Mesendoderm (in vitro differentiated cells): Measurements from ENCODE around the gene FAM219A.

Experiments
- DNase-seq: peaks from one replicate; pipeline ENCODE4 v3.0.0; 2013
- H2AK5ac ChIP-seq: 2 replicates; pipeline ENCODE4 v1.6.1; 2013; ENCODE audit warnings: low read length, inconsistent platforms
- H2BK120ac ChIP-seq: 2 replicates; pipeline ENCODE4 v1.6.1; 2013; ENCODE audit warnings: low read depth, mild to moderate bottlenecking, low read length, moderate library complexity, mixed read lengths
- H2BK15ac ChIP-seq: replicated peaks from 2 replicates; pipeline ENCODE4 v1.6.1; 2013; ENCODE audit warnings: low read depth, mild to moderate bottlenecking, moderate library complexity
- H2BK5ac ChIP-seq: 2 replicates; pipeline ENCODE4 v1.6.1; 2013; ENCODE audit warnings: low read length, inconsistent platforms
- H3K18ac ChIP-seq: 2 replicates; pipeline ENCODE4 v1.6.1; 2013; ENCODE audit warnings: mild to moderate bottlenecking, low read length, mixed read lengths
- H3K23ac ChIP-seq: one replicate; pipeline ENCODE4 v1.6.1; 2013; ENCODE audit warnings: low read length
- H3K27ac ChIP-seq: 2 replicates; pipeline ENCODE4 v1.5.1; 2013; ENCODE audit warnings: low read depth, mild to moderate bottlenecking, inconsistent platforms, low read length, moderate library complexity
- H3K27me3 ChIP-seq: 2 replicates; pipeline ENCODE4 v1.6.1; 2013; ENCODE audit warnings: low read length, control low read depth, mild to moderate bottlenecking, inconsistent platforms; ENCODE audit not compliant: insufficient read depth, poor library complexity
- H3K36me3 ChIP-seq: 2 replicates; pipeline ENCODE4 v1.6.1; 2013; ENCODE audit warnings: low read length, inconsistent platforms; ENCODE audit not compliant: control insufficient read depth, insufficient read depth
- H3K4ac ChIP-seq: one replicate; pipeline ENCODE4 v1.6.1; 2013; ENCODE audit warnings: low read depth, mild to moderate bottlenecking, low read length, moderate library complexity
- H3K4me1 ChIP-seq: 2 replicates; pipeline ENCODE4 v1.6.1; 2013; ENCODE audit warnings: low read depth, low read length, inconsistent platforms; ENCODE audit not compliant: control insufficient read depth
- H3K4me2 ChIP-seq: 2 replicates; pipeline ENCODE4 v1.6.1; 2013; ENCODE audit warnings: low read length
- H3K4me3 ChIP-seq: 2 replicates; pipeline ENCODE4 v1.5.1; 2013; ENCODE audit warnings: mild to moderate bottlenecking, low read length
- H3K56ac ChIP-seq: one replicate; pipeline ENCODE4 v1.6.1; 2013; ENCODE audit warnings: low read length
- H3K79me1 ChIP-seq: 2 replicates; pipeline ENCODE4 v1.6.1; 2013; ENCODE audit warnings: low read length, inconsistent platforms
- H3K79me2 ChIP-seq: 2 replicates; pipeline ENCODE4 v1.6.1; 2013; ENCODE audit warnings: mild to moderate bottlenecking, low read length; ENCODE audit not compliant: control insufficient read depth, insufficient read depth
- H3K9ac ChIP-seq: 2 replicates; pipeline ENCODE4 v1.6.1; 2013; ENCODE audit warnings: low read length, inconsistent platforms
- H4K5ac ChIP-seq: one replicate; pipeline ENCODE4 v1.6.1; 2013; ENCODE audit warnings: low read length
- H4K8ac ChIP-seq: one replicate; pipeline ENCODE4 v1.6.1; 2013; ENCODE audit warnings: low read depth, mild to moderate bottlenecking, control low read depth, low read length, moderate library complexity
- WGBS: extraction: QIAGEN DNeasy Blood & Tissue Kit; methylation state at CpG from one replicate; pipeline ENCODE4 v1.1.7; 2013; ENCODE audit warnings: low lambda C conversion rate, missing lambda C conversion rate; ENCODE audit not compliant: insufficient coverage; ENCODE audit errors: extremely low coverage; 5-methylcytosine and 5-hydroxymethylcytosine counted together

The FAM219A gene

GRCh38 chr9:34403554-34404380 is 54.6 kb downstream of the FAM219A start:
- no peak overlapping the region for H4K5ac ChIP-seq
- no peak overlapping the region for H3K9ac ChIP-seq
- H3K4me2 ChIP-seq = no peak overlapping the region
- no peak overlapping the region for H2AK5ac ChIP-seq
- no peaks in the 10 kb centered on the region for H3K27me3 ChIP-seq
- H3K4me3 ChIP-seq = no peak overlapping the region
- no peak overlapping the region for H3K18ac ChIP-seq
- no peak overlapping the region for H2BK5ac ChIP-seq
- H3K79me1 ChIP-seq = no peaks in the 10 kb centered on the region
- H3K56ac ChIP-seq = no peak overlapping the region
- no peaks in the 10 kb centered on the region for H3K79me2 ChIP-seq
- peak; percentile 67 for DNase-seq
- no peak overlapping the region for H4K8ac ChIP-seq
- H2BK120ac ChIP-seq = no peak overlapping the region
- H3K4me1 ChIP-seq = no peaks in the 10 kb centered on the region
- H3K4ac ChIP-seq = no peak overlapping the region
- H3K36me3 ChIP-seq = no peaks in the 10 kb centered on the region
- no peak overlapping the region for H2BK15ac ChIP-seq
- no peak overlapping the region for H3K27ac ChIP-seq
- H3K23ac ChIP-seq = no peak overlapping the region

- H3K4ac ChIP-seq = no peak overlapping the region
- no peak overlapping the region for H3K23ac ChIP-seq
- no peaks in the 10 kb centered on the region for H3K36me3 ChIP-seq
- H2BK120ac ChIP-seq = no peak overlapping the region
- peak; percentile 55 for DNase-seq
- no peak overlapping the region for H2AK5ac ChIP-seq
- no peak overlapping the region for H3K4me2 ChIP-seq
- peak overlapping the region; percentile 57 for H3K56ac ChIP-seq
- no CpG with 5 or more reads among the region's 40 CpGs for WGBS
- H2BK15ac ChIP-seq = no peak overlapping the region
- no peak overlapping the region for H2BK5ac ChIP-seq
- H3K4me1 ChIP-seq = no peaks in the 10 kb centered on the region
- no peak overlapping the region for H4K8ac ChIP-seq
- H3K79me2 ChIP-seq = no peaks in the 10 kb centered on the region
- H3K27me3 ChIP-seq = no peaks in the 10 kb centered on the region
- H3K4me3 ChIP-seq = no peak overlapping the region
- H4K5ac ChIP-seq = no peak overlapping the region
- H3K27ac ChIP-seq = no peak overlapping the region
- no peak overlapping the region for H3K9ac ChIP-seq
- no peaks in the 10 kb centered on the region for H3K79me1 ChIP-seq
- H3K18ac ChIP-seq = no peak overlapping the region
These were observed 57.4 kb downstream of the FAM219A start for GRCh38 chr9:34400686-34401602.

GRCh38 chr9:34400275-34400674 is 58.1 kb downstream of the FAM219A start:
- H4K5ac ChIP-seq = no peak overlapping the region
- no peak overlapping the region for H2BK5ac ChIP-seq
- no peak overlapping the region for H3K27ac ChIP-seq
- no peak for DNase-seq
- H3K56ac ChIP-seq = no peak overlapping the region
- H4K8ac ChIP-seq = no peak overlapping the region
- H3K79me1 ChIP-seq = no peaks in the 10 kb centered on the region
- no peak overlapping the region for H3K4me3 ChIP-seq
- no peak overlapping the region for H3K4me2 ChIP-seq
- WGBS = no CpG with 5 or more reads among the region's 12 CpGs
- H2BK15ac ChIP-seq = no peak overlapping the region
- no peak overlapping the region for H3K18ac ChIP-seq
- no peak overlapping the region for H3K23ac ChIP-seq
- H2BK120ac ChIP-seq = no peak overlapping the region
- H3K36me3 ChIP-seq = no peaks in the 10 kb centered on the region
- H3K9ac ChIP-seq = no peak overlapping the region
- no peaks in the 10 kb centered on the region for H3K79me2 ChIP-seq
- H2AK5ac ChIP-seq = no peak overlapping the region
- H3K4ac ChIP-seq = no peak overlapping the region
- H3K4me1 ChIP-seq = no peaks in the 10 kb centered on the region
- H3K27me3 ChIP-seq = no peaks in the 10 kb centered on the region

GRCh38 chr9:34399729-34400128 is 58.6 kb downstream of the FAM219A start:
- Histone ChIP-seq H3K27me3 (no peaks in the 10 kb centered on the region), H2BK120ac (no peak overlapping the region), H3K27ac (no peak overlapping the region), H3K79me2 (no peaks in the 10 kb centered on the region), H3K4me3 (no peak overlapping the region), H3K9ac (no peak overlapping the region), H3K18ac (no peak overlapping the region), H3K4me1 (no peaks in the 10 kb centered on the region), H2BK5ac (no peak overlapping the region), H3K36me3 (no peaks in the 10 kb centered on the region), H2BK15ac (no peak overlapping the region), H3K79me1 (no peaks in the 10 kb centered on the region), H3K56ac (no peak overlapping the region), H3K23ac (no peak overlapping the region), H3K4ac (no peak overlapping the region), H3K4me2 (no peak overlapping the region), H4K5ac (no peak overlapping the region), H2AK5ac (no peak overlapping the region), H4K8ac (no peak overlapping the region)
- WGBS = no CpG with 5 or more reads among the region's 4 CpGs
- no peak for DNase-seq

GRCh38 chr9:34398875-34399274 is 59.5 kb downstream of the FAM219A start:
- Histone ChIP-seq H3K27me3 (no peaks in the 10 kb centered on the region), H3K4me2 (no peak overlapping the region), H3K27ac (no peak overlapping the region), H3K56ac (no peak overlapping the region), H3K18ac (no peak overlapping the region), H3K4me3 (no peak overlapping the region), H3K4me1 (no peaks in the 10 kb centered on the region), H2BK15ac (no peak overlapping the region), H3K36me3 (no peaks in the 10 kb centered on the region), H2BK5ac (no peak overlapping the region), H2BK120ac (no peak overlapping the region), H4K5ac (no peak overlapping the region), H3K79me1 (no peaks in the 10 kb centered on the region), H3K23ac (no peak overlapping the region), H3K4ac (no peak overlapping the region), H3K79me2 (no peaks in the 10 kb centered on the region), H3K9ac (no peak overlapping the region), H4K8ac (no peak overlapping the region), H2AK5ac (no peak overlapping the region)
- DNase-seq = no peak
- no CpG with 5 or more reads among the region's 1 CpG for WGBS
